Measurements from ENCODE around the gene RS1.

RS1 gene

GRCh38 chrX:18672008-18672407, at the start of gene RS1:
TSS of gene RS1 (minus strand) at chrX:18672108. CDS start at chrX:18672068, 40 bp downstream.
- no peak for DNase-seq (ENCODE audit: low spot score)

GRCh38 chrX:18719852-18720251, 47.9 kb upstream of the RS1 start:
- DNase-seq (ENCODE audit: low spot score) = no peak

- DNase-seq (ENCODE audit: low spot score) = no peak
Measured at GRCh38 chrX:18714910-18715309, 43.0 kb upstream of the RS1 start.

- DNase-seq (ENCODE audit: low spot score) = no peak
Measured at GRCh38 chrX:18709833-18710232, 37.9 kb upstream of the RS1 start.

GRCh38 chrX:18707426-18708049, 35.6 kb upstream of the RS1 start, which contains the start of gene PPEF1:
TSS of gene PPEF1 (plus strand) at chrX:18707645. CDS start at chrX:18707781, 136 bp downstream.
- no peak for DNase-seq (ENCODE audit: low spot score)

GRCh38 chrX:18702362-18703195, 30.7 kb upstream of the RS1 start:
- no peak for DNase-seq (ENCODE audit: low spot score)

GRCh38 chrX:18701621-18702361, 29.9 kb upstream of the RS1 start:
- DNase-seq (ENCODE audit: low spot score) = no peak

- no peak for DNase-seq (ENCODE audit: low spot score)
Measured at GRCh38 chrX:18698737-18699650, 27.1 kb upstream of the RS1 start.

GRCh38 chrX:18696653-18697052, 24.7 kb upstream of the RS1 start:
- no peak for DNase-seq (ENCODE audit: low spot score)

- no peak for DNase-seq (ENCODE audit: low spot score)
Measured at GRCh38 chrX:18692541-18692940, 20.6 kb upstream of the RS1 start.

- DNase-seq (ENCODE audit: low spot score) = no peak
Measured at GRCh38 chrX:18691431-18691830, 19.5 kb upstream of the RS1 start.

- no peak for DNase-seq (ENCODE audit: low spot score)
Measured at GRCh38 chrX:18687856-18688495, 16.1 kb upstream of the RS1 start.

GRCh38 chrX:18682979-18683387, 11.1 kb upstream of the RS1 start:
- DNase-seq (ENCODE audit: low spot score) = no peak

GRCh38 chrX:18681996-18682395, 10.1 kb upstream of the RS1 start:
- DNase-seq (ENCODE audit: low spot score) = no peak

GRCh38 chrX:18677161-18677869, 5.4 kb upstream of the RS1 start:
- no peak for DNase-seq (ENCODE audit: low spot score)

- no peak for DNase-seq (ENCODE audit: low spot score)
Measured at GRCh38 chrX:18676470-18676869, 4.6 kb upstream of the RS1 start.

GRCh38 chrX:18676050-18676449, 4.1 kb upstream of the RS1 start:
- no peak for DNase-seq (ENCODE audit: low spot score)

GRCh38 chrX:18674788-18675735, 3.2 kb upstream of the RS1 start:
- peak; percentile 81 for DNase-seq (ENCODE audit: low spot score)

- DNase-seq (ENCODE audit: low spot score) = peak; percentile 18
Measured at GRCh38 chrX:18674417-18674787, 2.5 kb upstream of the RS1 start.
